ENCODE measurements around the gene PALLD. TPM values are rescaled to one million over a fixed set of nuclear protein-coding genes. Genes with fewer than 3 reads are reported as not detected.

The PALLD gene
- total and polyA plus RNA-seq, 2 of the 8 experiments (the other 6 are each of a cell fraction or from before 2014, with no cell fraction given) = 10.5 to 25.0 TPM

DNA sequence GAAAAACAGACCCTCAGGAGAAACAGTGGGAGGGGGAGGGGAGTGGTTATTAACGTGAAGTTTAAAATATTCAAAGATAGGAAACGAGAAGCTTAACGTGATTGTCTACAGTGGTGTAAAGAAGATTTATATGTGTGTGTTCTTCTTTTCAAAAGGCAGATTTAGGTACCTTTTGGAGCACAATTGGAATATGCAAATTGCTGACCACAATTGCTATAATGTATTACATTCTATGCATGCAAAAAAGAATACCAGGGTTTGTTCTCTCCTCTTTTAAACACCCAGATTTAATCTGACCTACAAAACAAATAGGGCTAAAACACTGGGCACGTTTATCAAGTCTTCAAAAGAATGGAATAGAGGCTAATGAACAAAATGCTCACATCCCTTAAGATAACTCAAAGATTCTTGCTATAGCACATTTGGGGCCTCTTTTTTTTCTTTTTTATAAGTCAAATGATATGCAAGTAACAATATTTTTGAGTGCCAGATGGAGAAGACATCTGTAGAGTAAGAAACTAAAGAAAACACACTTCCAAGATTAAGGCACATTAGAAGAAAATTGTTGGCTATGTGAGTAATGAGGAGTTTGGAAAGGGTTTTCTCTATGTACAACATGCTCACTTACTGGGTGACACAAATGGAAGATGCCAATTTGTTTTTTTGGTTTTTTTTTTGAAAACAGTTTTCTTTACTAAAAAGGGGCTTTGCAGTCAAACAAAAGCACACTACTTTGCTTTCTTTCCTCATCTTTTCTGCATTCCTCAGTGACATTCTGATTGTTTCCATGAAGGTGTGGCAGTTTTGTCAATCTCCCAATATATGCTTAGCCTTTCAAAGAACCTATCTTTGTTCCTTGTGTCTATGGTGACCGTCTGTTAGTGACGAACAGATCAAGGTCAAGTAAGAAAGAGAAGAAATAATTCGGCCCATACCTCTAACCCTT, 240.3 kb downstream of the PALLD start:
- FAIRE-seq (no peak), DNase-seq (ENCODE audit: low read depth in 1 of 2, low spot score in 2 of 2) (no peak)
- no peak overlapping the region for H3K27ac ChIP-seq (ENCODE audit: low read depth, low read length)
- no peaks in the 10 kb centered on the region for H3K9me3 ChIP-seq (ENCODE audit: insufficient read depth in 2 of 2, low read depth in 1 of 2, low read length in 1 of 2)
- no peak overlapping the region for H4K5ac ChIP-seq (ENCODE audit: insufficient read length, low read depth, low read length)
- H3K23me2 ChIP-seq (ENCODE audit: low read depth, low read length) = no peaks in the 10 kb centered on the region
- peak overlapping the region; percentile 12 for H2BK120ac ChIP-seq (replicated peaks; ENCODE audit: low read depth, low read length)
- no peak overlapping the region for H3K23ac ChIP-seq (ENCODE audit: insufficient read length)
- no peak overlapping the region for H3K56ac ChIP-seq (replicated peaks; ENCODE audit: insufficient read length, low read depth, low read length)
- 78 to 100% methylated on average over 2 to 7 of the region's 7 CpGs for WGBS, 2 experiments (ENCODE audit: extremely low coverage in 1 of 2, insufficient coverage in 1 of 2, insufficient read length in 1 of 2, insufficient replicate concordance in 2 of 2, low coverage in 1 of 2, low lambda C conversion rate in 2 of 2, missing lambda C conversion rate in 1 of 2)
- no peak overlapping the region for H3K4me2 ChIP-seq (ENCODE audit: insufficient read depth in 1 of 2, low read depth in 2 of 2, low read length in 2 of 2)
- no peak overlapping the region for H2BK5ac ChIP-seq (ENCODE audit: low read depth, low read length)
- H3K14ac ChIP-seq (ENCODE audit: insufficient read length) = no peak overlapping the region
- H2AK5ac ChIP-seq (ENCODE audit: low read depth, low read length) = 0 out of 2 replicates have a peak overlapping the region, but pooled peaks have one; percentile 66
- no peak overlapping the region for H2BK15ac ChIP-seq (ENCODE audit: low read length)
- H4K91ac ChIP-seq (replicated peaks; ENCODE audit: insufficient read length, low read length) = peak overlapping the region; percentile 16
- peaks cover 0 to 14% (median 8%) of the 10 kb centered on the region in 4 experiments; a peak in 2 of 7 replicates for H3K4me1 ChIP-seq (replicated peaks in 1 of 4; ENCODE audit: control insufficient read depth in 3 of 4, insufficient read depth in 4 of 4, low read length in 3 of 4)
- no peak overlapping the region for H4K8ac ChIP-seq (ENCODE audit: extremely low read depth, insufficient read depth, low read length)
- H3K18ac ChIP-seq (ENCODE audit: extremely low read depth, low read length) = 0 out of 2 replicates have a peak overlapping the region, but pooled peaks have one; percentile 4
- H2AFZ ChIP-seq (ENCODE audit: low read length) = no peak overlapping the region
- H3K27me3 ChIP-seq (replicated peaks in 1 of 4; ENCODE audit: control insufficient read depth in 3 of 4, extremely low read depth in 1 of 4, insufficient read depth in 3 of 4, low read length in 3 of 4) = no peaks in the 10 kb centered on the region
- ChIA-PET CTCF (ENCODE audit: partially characterized antibody) (interaction anchor here (1.0 to 1.5 kb wide), 4 partner anchors 24 to 206 kb away, joined by 3 to 6 read pairs (median 3); no protein-coding TSS in a partner anchor), POLR2A (ENCODE audit: partially characterized antibody) (no interaction called here)
- no peak overlapping the region for H3K4me3 ChIP-seq (ENCODE audit: extremely low read depth in 1 of 4, insufficient read depth in 2 of 4, low read depth in 3 of 4, low read length in 4 of 4)
- H3K4ac ChIP-seq (replicated peaks; ENCODE audit: insufficient read length, low read depth, low read length) = no peak overlapping the region
- H3K79me2 ChIP-seq (ENCODE audit: control insufficient read depth in 1 of 2, insufficient read depth in 2 of 2, low read length in 2 of 2) = no peaks in the 10 kb centered on the region
- H2BK20ac ChIP-seq (ENCODE audit: low read length) = 0 out of 2 replicates have a peak overlapping the region, but pooled peaks have one; percentile 15
- no peaks in the 10 kb centered on the region for H4K20me1 ChIP-seq (replicated peaks in 1 of 2; ENCODE audit: control insufficient read depth in 1 of 2, insufficient read depth in 2 of 2, low read length in 2 of 2)
- no peak overlapping the region for H3K9ac ChIP-seq (replicated peaks in 1 of 4; ENCODE audit: extremely low read depth in 1 of 4, low read depth in 3 of 4, low read length in 3 of 4)
- H3K79me1 ChIP-seq (ENCODE audit: low read depth, low read length) = no peaks in the 10 kb centered on the region
- no peaks in the 10 kb centered on the region for H3K36me3 ChIP-seq (ENCODE audit: control insufficient read depth in 2 of 4, insufficient read depth in 4 of 4, low read length in 3 of 4)
- peak overlapping the region; percentile 71 for H2BK12ac ChIP-seq (ENCODE audit: low read depth, low read length)
- TF ChIP-seq, protein P1, sequence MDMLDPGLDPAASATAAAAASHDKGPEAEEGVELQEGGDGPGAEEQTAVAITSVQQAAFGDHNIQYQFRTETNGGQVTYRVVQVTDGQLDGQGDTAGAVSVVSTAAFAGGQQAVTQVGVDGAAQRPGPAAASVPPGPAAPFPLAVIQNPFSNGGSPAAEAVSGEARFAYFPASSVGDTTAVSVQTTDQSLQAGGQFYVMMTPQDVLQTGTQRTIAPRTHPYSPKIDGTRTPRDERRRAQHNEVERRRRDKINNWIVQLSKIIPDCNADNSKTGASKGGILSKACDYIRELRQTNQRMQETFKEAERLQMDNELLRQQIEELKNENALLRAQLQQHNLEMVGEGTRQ (IDR thresholded peaks at IDR 0.05; ENCODE audit: low read length) = no peak
- TF ChIP-seq, protein P2, sequence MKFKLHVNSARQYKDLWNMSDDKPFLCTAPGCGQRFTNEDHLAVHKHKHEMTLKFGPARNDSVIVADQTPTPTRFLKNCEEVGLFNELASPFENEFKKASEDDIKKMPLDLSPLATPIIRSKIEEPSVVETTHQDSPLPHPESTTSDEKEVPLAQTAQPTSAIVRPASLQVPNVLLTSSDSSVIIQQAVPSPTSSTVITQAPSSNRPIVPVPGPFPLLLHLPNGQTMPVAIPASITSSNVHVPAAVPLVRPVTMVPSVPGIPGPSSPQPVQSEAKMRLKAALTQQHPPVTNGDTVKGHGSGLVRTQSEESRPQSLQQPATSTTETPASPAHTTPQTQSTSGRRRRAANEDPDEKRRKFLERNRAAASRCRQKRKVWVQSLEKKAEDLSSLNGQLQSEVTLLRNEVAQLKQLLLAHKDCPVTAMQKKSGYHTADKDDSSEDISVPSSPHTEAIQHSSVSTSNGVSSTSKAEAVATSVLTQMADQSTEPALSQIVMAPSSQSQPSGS (IDR thresholded peaks at IDR 0.05; ENCODE audit: low read length) = no peak
- TF ChIP-seq JUND (IDR thresholded peaks at IDR 0.05; ENCODE audit: low read length) (no peak), SP4 (IDR thresholded peaks at IDR 0.05; ENCODE audit: low read length) (no peak), POLR2AphosphoS5 (IDR thresholded peaks at IDR 0.05; ENCODE audit: low read depth, low read length) (no peak), BACH1 (IDR thresholded peaks at IDR 0.05; ENCODE audit: low read length) (no peak), BCL11A (IDR thresholded peaks at IDR 0.05; ENCODE audit: low read depth in 2 of 2, low read length in 2 of 2) (no peak), TAF7 (optimal IDR thresholded peaks at IDR 0.05; ENCODE audit: borderline replicate concordance, low read depth, low read length) (no peak), SIN3A (conservative IDR thresholded peaks at IDR 0.05 in 1 of 2, IDR thresholded peaks at IDR 0.05 in 1 of 2; ENCODE audit: low read depth in 1 of 2, low read length in 2 of 2) (no peak)

All from H1 (cell line).